Suprapubic skin (tissue), 4 donors: ENCODE data around the gene CHD9.

Experiments used
- CTCF ChIP-seq, 2 donors: fragments of 200-600 bp in 1 of 2; fragments of 450-650 bp in 1 of 2; sonication (generic) in 1 of 2; IDR thresholded peaks; one replicate each; pipeline ENCODE4 v1.5.1; 2016 to 2019; ENCODE audit warnings: antibody characterized with exemption in 2 of 2, mild to moderate bottlenecking in 1 of 2, moderate library complexity in 1 of 2
- EP300 ChIP-seq: sonication (generic); formaldehyde crosslinking; IDR thresholded peaks from one replicate; pipeline ENCODE4 v1.6.1; 2017; ENCODE audit warnings: antibody characterized with exemption
- POLR2A ChIP-seq, 2 donors: fragments of 450-650 bp; IDR thresholded peaks; one replicate each; pipeline ENCODE4 v1.6.1; 2017; ENCODE audit warnings: antibody characterized with exemption in 2 of 2, mild to moderate bottlenecking in 2 of 2, moderate library complexity in 2 of 2
- POLR2AphosphoS5 ChIP-seq, 3 donors: sonication (generic); formaldehyde crosslinking; IDR thresholded peaks; one replicate each; pipeline ENCODE4 v1.6.1; 2017; ENCODE audit warnings: antibody characterized with exemption in 3 of 3

- TF ChIP-seq CTCF (IDR thresholded peaks at IDR 0.05) (no peak), POLR2AphosphoS5 (IDR thresholded peaks at IDR 0.05) (peak in 1 of 3 donors; percentile 56), POLR2A (IDR thresholded peaks at IDR 0.05) (no peak), EP300 (no peak)
Observed at GRCh38 chr16:53091466-53092211, 36.8 kb downstream of the CHD9 start.
